HCT116 (cell line): ENCODE data around the gene ROCK2. TPM values are rescaled to one million over a fixed set of nuclear protein-coding genes. Genes with fewer than 3 reads are reported as not detected.

Source experiments
- ATAC-seq: fragments of 200-7000 bp; cut with Tn5 transposase; 2 replicates; pipeline ENCODE4 v1.9.1; 2020; ENCODE audit warnings: mild to moderate bottlenecking, moderate library complexity
- BruUV-seq: library from RNA; stranded (reverse); fragments of 400-500 nt; replicated peaks from 2 replicates; lab custom pipeline; 2021; lab: Mats Ljungman, UMichigan
- CTCF ChIA-PET: fragments of 300-600 bp; sonication (Branson Sonifier 250); formaldehyde crosslinking; loops from one replicate; lab custom pipeline; 2021; ENCODE audit warnings: antibody characterized with exemption; lab: Charles Lee
- POLR2A ChIA-PET: fragments of 300-600, 350-600 bp; sonication (Branson Sonifier 250); formaldehyde crosslinking; loops from one replicate; lab custom pipeline; 2021; ENCODE audit warnings: antibody characterized with exemption; lab: Charles Lee
- RAD21 ChIA-PET, 2 experiments: fragments of 300-600 bp; sonication (Branson Sonifier 250); formaldehyde crosslinking; loops; one replicate each; lab custom pipeline; 2023; ENCODE audit warnings: low total read pairs in 2 of 2; ENCODE audit not compliant: uncharacterized antibody in 2 of 2, unreplicated experiment in 2 of 2, low non-redundant PET in 1 of 2; lab: Charles Lee
- DNase-seq: peaks from one replicate; pipeline ENCODE4 v3.0.0-alpha.2; 2010; ENCODE audit warnings: low read depth, low spot score
- H2AFZ ChIP-seq: fragments of 200-600 bp; shearing (Covaris generic), sonication (generic); 2 replicates; pipeline ENCODE4 v1.6.1; 2017; ENCODE audit warnings: low read depth, mixed run types, mixed read lengths, antibody characterized with exemption, low read length; ENCODE audit not compliant: poor library complexity, severe bottlenecking
- H3K27ac ChIP-seq: 2 replicates; pipeline ENCODE4 v1.5.1; 2012; ENCODE audit warnings: low read depth, low read length
- H3K27me3 ChIP-seq: fragments of 200-600 bp; sonication (generic); 2 replicates; pipeline ENCODE4 v1.6.1; 2016; ENCODE audit warnings: mixed run types, low read length, mixed read lengths; ENCODE audit not compliant: insufficient read depth
- H3K36me3 ChIP-seq, 2 experiments: fragments of 200-500 bp in 1 of 2; fragments of 200-600 bp in 1 of 2; sonication (Bioruptor generic) in 1 of 2; sonication (generic) in 1 of 2; 2 replicates each; pipeline versions ENCODE4 v1.5.1 to v1.6.1; 2014 to 2016; ENCODE audit warnings: low read length in 2 of 2, inconsistent platforms in 1 of 2, mixed read lengths in 1 of 2, mixed run types in 1 of 2; ENCODE audit not compliant: insufficient read depth in 2 of 2, control insufficient read depth in 1 of 2
- H3K4me1 ChIP-seq, 2 experiments: fragments of 200-600 bp in 1 of 2; sonication (generic) in 1 of 2; 2 replicates each; pipeline versions ENCODE4 v1.5.1 to v1.6.1; 2012 to 2017; ENCODE audit warnings: low read length in 2 of 2, inconsistent platforms in 1 of 2, mild to moderate bottlenecking in 1 of 2, mixed read lengths in 1 of 2, mixed run types in 1 of 2, moderate library complexity in 1 of 2; ENCODE audit not compliant: insufficient read depth in 2 of 2, control insufficient read depth in 1 of 2
- H3K4me2 ChIP-seq: fragments of 200-600 bp; sonication (generic); 2 replicates; pipeline ENCODE4 v1.6.1; 2017; ENCODE audit warnings: mixed run types, low read length, mixed read lengths
- H3K4me3 ChIP-seq, 2 experiments: fragments of 200-600 bp in 1 of 2; sonication (generic) in 1 of 2; replicated peaks in 1 of 2; 2 replicates each; pipeline ENCODE4 v1.5.1; 2011 to 2016; ENCODE audit warnings: low read length in 2 of 2, control low read depth in 1 of 2, low read depth in 1 of 2, mild to moderate bottlenecking in 1 of 2, mixed read lengths in 1 of 2, mixed run types in 1 of 2
- H3K79me2 ChIP-seq: fragments of 200-600 bp; sonication (generic); 2 replicates; pipeline ENCODE4 v1.6.1; 2017; ENCODE audit warnings: mild to moderate bottlenecking, mixed run types, low read length, moderate library complexity, mixed read lengths; ENCODE audit not compliant: insufficient read depth
- H3K9ac ChIP-seq: fragments of 200-600 bp; sonication (generic); 2 replicates; pipeline ENCODE4 v1.6.1; 2016; ENCODE audit warnings: low read length, mixed read lengths
- H3K9me2 ChIP-seq: fragments of 200-600 bp; sonication (generic), shearing (Covaris generic); 2 replicates; pipeline ENCODE4 v1.6.1; 2017; ENCODE audit warnings: mixed run types, mild to moderate bottlenecking, moderate library complexity; ENCODE audit not compliant: insufficient read depth
- H3K9me3 ChIP-seq, 2 experiments: fragments of 200-500 bp in 1 of 2; fragments of 200-600 bp in 1 of 2; sonication (Bioruptor generic) in 1 of 2; sonication (generic) in 1 of 2; 2 replicates each; pipeline ENCODE4 v1.6.1; 2014 to 2017; ENCODE audit warnings: low read length in 2 of 2, mixed read lengths in 2 of 2, inconsistent platforms in 1 of 2, low read depth in 1 of 2, mild to moderate bottlenecking in 1 of 2, mixed run types in 1 of 2, moderate library complexity in 1 of 2; ENCODE audit not compliant: control insufficient read depth in 1 of 2, insufficient read depth in 1 of 2
- H4K20me1 ChIP-seq: fragments of 200-600 bp; sonication (generic), shearing (Covaris generic); 2 replicates; pipeline ENCODE4 v1.6.1; 2017; ENCODE audit warnings: mixed run types, mild to moderate bottlenecking, moderate library complexity; ENCODE audit not compliant: insufficient read depth
- CBX3 ChIP-seq: IDR thresholded peaks from 2 replicates; pipeline ENCODE4 v1.6.1; 2012; ENCODE audit warnings: low read depth
- CTCF ChIP-seq, 3 experiments: fragments of 200-600 bp in 1 of 3; sonication (generic) in 1 of 3; IDR thresholded peaks in 2 of 3; conservative IDR thresholded peaks in 1 of 3; 2 replicates each; pipeline ENCODE4 v1.5.1; 2012 to 2017; ENCODE audit warnings: low read depth in 2 of 3, low read length in 2 of 3, antibody characterized with exemption in 1 of 3, borderline replicate concordance in 1 of 3, control low read depth in 1 of 3, mild to moderate bottlenecking in 1 of 3, mixed read lengths in 1 of 3, mixed run types in 1 of 3, moderate library complexity in 1 of 3; ENCODE audit not compliant: insufficient read depth in 1 of 3
- EZH2 ChIP-seq: fragments of 200-600 bp; sonication (generic); IDR thresholded peaks from 2 replicates; pipeline ENCODE4 v1.6.1; 2017; ENCODE audit warnings: antibody characterized with exemption, mixed run types
- MAX ChIP-seq: IDR thresholded peaks from 2 replicates; pipeline ENCODE4 v1.6.1; 2012
- POLR2A ChIP-seq: IDR thresholded peaks from 2 replicates; pipeline ENCODE4 v1.7.0; 2011; ENCODE audit warnings: borderline replicate concordance; ENCODE audit not compliant: insufficient read depth, insufficient read length; ENCODE audit errors: extremely low read depth
- SIN3A ChIP-seq: IDR thresholded peaks from 2 replicates; pipeline ENCODE4 v1.6.1; 2012; ENCODE audit warnings: low read depth
- SRF ChIP-seq: IDR thresholded peaks from 2 replicates; pipeline ENCODE4 v1.6.1; 2012; ENCODE audit warnings: low read depth
- TCF7L2 ChIP-seq: IDR thresholded peaks from 2 replicates; pipeline ENCODE4 v1.7.0; 2011; ENCODE audit warnings: borderline replicate concordance, inconsistent platforms; ENCODE audit not compliant: insufficient read depth, insufficient read length; ENCODE audit errors: extremely low read depth
- ZBTB33 ChIP-seq: IDR thresholded peaks from 2 replicates; pipeline ENCODE4 v1.6.1; 2011; ENCODE audit warnings: mild to moderate bottlenecking, low read length, moderate library complexity; ENCODE audit not compliant: insufficient replicate concordance; ENCODE audit errors: extremely low read depth
- ZNF274 ChIP-seq: fragments of 200-500 bp; sonication (Bioruptor generic); IDR thresholded peaks from 2 replicates; pipeline ENCODE4 v1.6.1; 2014; ENCODE audit warnings: mild to moderate bottlenecking, low read depth, low read length, inconsistent platforms
- intact Hi-C: fragments of 100-400 bp; cut with micrococcal nuclease; formaldehyde crosslinking; loops from 2 replicates; pipeline ENCODE4 v1.10.0; 2022
- total RNA-seq: library from RNA; stranded (reverse); gene quantifications from one replicate; pipeline ENCODE4 v1.2.1, GENCODE V29; 2021; ENCODE audit not compliant: unreplicated experiment
- TF ChIP-seq, protein P1 (sequence below): IDR thresholded peaks from 2 replicates; pipeline ENCODE4 v1.6.1; 2012

ROCK2 gene
- total RNA-seq, 1 experiment from 2014 or later: 48.0 TPM

DNA sequence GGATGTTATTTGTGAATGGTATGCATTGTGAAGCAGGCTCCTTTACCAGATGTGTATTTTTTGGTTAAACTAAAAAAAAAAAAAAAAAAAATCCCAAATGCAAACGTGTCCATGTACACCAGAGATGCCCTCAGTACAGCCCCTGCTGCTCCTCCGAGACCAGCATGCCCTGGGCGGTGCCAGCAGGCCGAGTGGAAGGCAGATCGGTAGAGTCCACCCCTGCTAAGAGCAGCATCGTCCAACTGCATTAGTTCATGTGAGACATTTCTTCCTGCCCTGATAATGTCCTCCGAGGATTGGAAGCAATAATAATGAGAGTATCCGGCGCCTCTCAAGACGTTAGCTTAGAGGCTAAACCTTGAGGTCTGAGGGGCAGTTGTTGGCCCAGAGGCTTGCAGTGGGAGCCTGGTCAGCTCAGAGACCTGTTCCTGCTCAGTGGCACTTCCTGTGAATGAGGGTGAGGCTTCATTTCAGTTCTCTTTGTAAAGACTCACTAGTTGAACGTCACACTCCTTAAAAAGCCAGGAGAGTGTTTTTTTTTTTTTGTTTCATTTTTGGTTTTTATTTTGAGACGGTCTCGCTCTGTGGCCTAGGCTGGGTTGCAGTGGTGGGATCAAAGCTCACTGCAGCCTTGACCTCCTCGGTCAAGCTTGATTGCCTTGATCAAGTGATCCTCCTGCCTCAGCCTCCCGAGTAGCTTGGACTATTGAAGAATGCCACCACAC is 183.5 kb downstream of the ROCK2 start:
- BruUV-seq: no TSS peak
- Histone ChIP-seq H3K9me3 (no peaks in the 10 kb centered on the region), H3K4me1 (peaks cover 0 to 6% of the 10 kb centered on the region in 2 experiments; a peak in 1 of 4 replicates), H3K79me2 (no peaks in the 10 kb centered on the region), H3K9ac (no peak overlapping the region), H3K36me3 (no peaks in the 10 kb centered on the region), H4K20me1 (no peaks in the 10 kb centered on the region), H3K9me2 (no peaks in the 10 kb centered on the region), H3K4me2 (no peak overlapping the region), H2AFZ (no peak overlapping the region), H3K27me3 (no peaks in the 10 kb centered on the region), H3K4me3 (no peak overlapping the region), H3K27ac (no peak overlapping the region)
- ChIA-PET CTCF (interaction anchor here (1.4 kb wide), 1 partner anchor 251 kb away, joined by 4 read pairs; no protein-coding TSS in a partner anchor), POLR2A (no interaction called here), RAD21 (no interaction called here)
- intact Hi-C loops: no loop called here
- DNase-seq (no peak), ATAC-seq (no peak)
- no peak for TF ChIP-seq CTCF (IDR thresholded peaks at IDR 0.05 in 2 of 3, conservative IDR thresholded peaks at IDR 0.05 in 1 of 3; ENCODE audit: borderline replicate concordance in 1 of 3, insufficient read depth in 1 of 3, low read depth in 2 of 3, low read length in 2 of 3)
- TF ChIP-seq, all 23 proteins: peak for 0

DNA sequence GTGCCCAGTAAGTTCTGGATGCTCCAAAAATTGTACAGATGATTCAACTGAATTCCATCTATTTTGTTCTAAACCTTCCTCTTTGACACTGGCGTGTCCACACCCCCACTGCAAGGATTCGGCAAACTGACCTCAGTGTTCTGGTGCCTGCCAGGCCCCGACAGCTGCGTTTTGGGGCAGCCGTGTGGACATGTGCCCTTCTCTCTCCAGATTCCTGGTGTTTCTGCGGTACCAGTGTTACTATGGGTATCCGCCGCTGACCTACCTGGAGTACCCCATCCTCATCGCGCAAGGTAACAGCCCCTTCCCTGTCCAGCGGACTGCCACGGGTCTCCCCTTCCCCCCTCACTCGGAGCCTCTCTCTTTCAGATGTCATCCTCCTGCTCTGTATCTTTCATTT is 184.2 kb downstream of the ROCK2 start:
- H3K27ac ChIP-seq: no peak overlapping the region
- H3K36me3 ChIP-seq: no peaks in the 10 kb centered on the region
- H3K9ac ChIP-seq: no peak overlapping the region
- H3K9me2 ChIP-seq: no peaks in the 10 kb centered on the region
- no peaks in the 10 kb centered on the region for H3K27me3 ChIP-seq
- DNase-seq: no peak
- BruUV-seq: no TSS peak
- no peaks in the 10 kb centered on the region for H3K79me2 ChIP-seq
- intact Hi-C loops: no loop called here
- no peak overlapping the region for H2AFZ ChIP-seq
- H3K9me3 ChIP-seq: no peaks in the 10 kb centered on the region
- ChIA-PET RAD21 (no interaction called here), POLR2A (no interaction called here), CTCF (no interaction called here)
- no peak overlapping the region for H3K4me3 ChIP-seq
- no peak overlapping the region for H3K4me2 ChIP-seq
- H3K4me1 ChIP-seq: peaks cover 0 to 8% of the 10 kb centered on the region in 2 experiments; a peak in 1 of 4 replicates
- no peaks in the 10 kb centered on the region for H4K20me1 ChIP-seq
- ATAC-seq: no peak
- TF ChIP-seq SRF (no peak), ZNF274 (no peak), TCF7L2 (no peak), MAX (no peak), SIN3A (no peak), ZBTB33 (no peak), CTCF (IDR thresholded peaks at IDR 0.05 in 2 of 3, conservative IDR thresholded peaks at IDR 0.05 in 1 of 3; ENCODE audit: borderline replicate concordance in 1 of 3, insufficient read depth in 1 of 3, low read depth in 2 of 3, low read length in 2 of 3) (no peak), POLR2A (no peak), CBX3 (no peak), EZH2 (no peak)
- TF ChIP-seq, protein P1, sequence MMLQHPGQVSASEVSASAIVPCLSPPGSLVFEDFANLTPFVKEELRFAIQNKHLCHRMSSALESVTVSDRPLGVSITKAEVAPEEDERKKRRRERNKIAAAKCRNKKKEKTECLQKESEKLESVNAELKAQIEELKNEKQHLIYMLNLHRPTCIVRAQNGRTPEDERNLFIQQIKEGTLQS: no peak
